HepG2 (cell line): ENCODE results near the gene SPRED2. TPM values are rescaled to one million over a fixed set of nuclear protein-coding genes. Genes with fewer than 3 reads are reported as not detected.

Experiments
- CBX5 ChIP-seq: sonication (generic); formaldehyde crosslinking; IDR thresholded peaks from 2 replicates; pipeline ENCODE4 v1.4.0; 2020; ENCODE audit warnings: missing genetic modification reagents, borderline replicate concordance
- ERF ChIP-seq: IDR thresholded peaks from 2 replicates; pipeline ENCODE4 v1.6.1; 2018; ENCODE audit warnings: missing biosample characterization, missing genetic modification reagents
- ETV5 ChIP-seq: IDR thresholded peaks from 2 replicates; pipeline ENCODE4 v1.6.1; 2018; ENCODE audit warnings: missing biosample characterization, missing genetic modification reagents, inconsistent platforms, borderline replicate concordance
- FOXP1 ChIP-seq, 2 experiments: fragments of 450-650 bp in 1 of 2; IDR thresholded peaks; 2 replicates each; pipeline ENCODE4 v1.6.1; 2017 to 2018; ENCODE audit warnings: antibody characterized with exemption in 1 of 2
- HDAC2 ChIP-seq: sonication (generic); formaldehyde crosslinking; IDR thresholded peaks from 2 replicates; pipeline ENCODE4 v1.4.0; 2020; ENCODE audit warnings: missing genetic modification reagents
- KIAA2018 ChIP-seq: sonication (generic); formaldehyde crosslinking; IDR thresholded peaks from 2 replicates; pipeline ENCODE4 v1.5.0; 2020; ENCODE audit warnings: mild to moderate bottlenecking, missing genetic modification reagents, borderline replicate concordance
- NKX3-1 ChIP-seq: sonication (generic); formaldehyde crosslinking; IDR thresholded peaks from 2 replicates; pipeline ENCODE4 v1.5.0; 2020; ENCODE audit warnings: missing genetic modification reagents
- PBX3 ChIP-seq: sonication (generic); formaldehyde crosslinking; IDR thresholded peaks from 2 replicates; pipeline ENCODE4 v1.8.1; 2023; ENCODE audit warnings: missing genetic modification reagents, inconsistent platforms, borderline replicate concordance
- REPIN1 ChIP-seq: sonication (generic); formaldehyde crosslinking; IDR thresholded peaks from 2 replicates; pipeline ENCODE4 v1.8.0; 2022; ENCODE audit warnings: missing genetic modification reagents, low read depth, mild to moderate bottlenecking, borderline replicate concordance
- SOX13 ChIP-seq, 3 experiments: fragments of 450-650 bp in 1 of 3; sonication (generic) in 1 of 3; formaldehyde crosslinking in 1 of 3; IDR thresholded peaks in 2 of 3; conservative IDR thresholded peaks in 1 of 3; 2 replicates each; pipeline versions ENCODE4 v1.5.0 to v1.6.1; 2016 to 2020; ENCODE audit warnings: antibody characterized with exemption in 1 of 3, mild to moderate bottlenecking in 1 of 3, missing compliant biosample characterization in 1 of 3, missing genetic modification reagents in 1 of 3, moderate library complexity in 1 of 3
- TARDBP ChIP-seq: sonication (generic); formaldehyde crosslinking; IDR thresholded peaks from 2 replicates; pipeline ENCODE4 v1.8.0; 2022; ENCODE audit warnings: mild to moderate bottlenecking, missing genetic modification reagents
- ZMYM3 ChIP-seq: sonication (generic); formaldehyde crosslinking; IDR thresholded peaks from 2 replicates; pipeline ENCODE4 v1.5.1; 2020; ENCODE audit warnings: mild to moderate bottlenecking, missing genetic modification reagents
- ZNF431 ChIP-seq: sonication (generic); formaldehyde crosslinking; IDR thresholded peaks from 2 replicates; pipeline ENCODE4 v1.9.0; 2022; ENCODE audit warnings: missing genetic modification reagents, low read depth, mild to moderate bottlenecking, borderline replicate concordance
- ZNF441 ChIP-seq: sonication (generic); formaldehyde crosslinking; IDR thresholded peaks from 2 replicates; pipeline ENCODE4 v1.7.0; 2021; ENCODE audit warnings: missing genetic modification reagents, borderline replicate concordance
- ZNF749 ChIP-seq: sonication (generic); formaldehyde crosslinking; IDR thresholded peaks from 2 replicates; pipeline ENCODE4 v1.8.0; 2022; ENCODE audit warnings: mild to moderate bottlenecking, missing genetic modification reagents, moderate library complexity, borderline replicate concordance
- ZNF800 ChIP-seq: sonication (generic); formaldehyde crosslinking; IDR thresholded peaks from 2 replicates; pipeline ENCODE4 v1.4.0; 2020; ENCODE audit warnings: missing genetic modification reagents
- ZSCAN25 ChIP-seq: sonication (generic); formaldehyde crosslinking; IDR thresholded peaks from 2 replicates; pipeline ENCODE4 v1.8.0; 2022; ENCODE audit warnings: mild to moderate bottlenecking, missing genetic modification reagents
- polyA plus RNA-seq, 8 experiments: library from polyadenylated mRNA; depleted of rRNA in 3 of 8; stranded (reverse) in 7 of 8; unstranded in 1 of 8; fragments of >200 nt; fragmentation: Illumina TruSeq in 4 of 8; extraction: Trizol in 4 of 8; gene quantifications; 2 replicates each; pipeline versions ENCODE4 v1.2.1 to v1.2.3, GENCODE V29; 2011 to 2016; ENCODE audit warnings: low read depth in 4 of 8, missing spikeins in 1 of 8, mixed read lengths in 1 of 8; ENCODE audit not compliant: insufficient read depth in 1 of 8
- total RNA-seq, 5 experiments: library from RNA; depleted of rRNA; stranded (reverse); fragments of >200 nt; fragmentation: Illumina TruSeq; extraction: Trizol; gene quantifications; 2 replicates each; pipeline ENCODE4 v1.2.3, GENCODE V29; 2016; ENCODE audit warnings: low read depth in 1 of 5

SPRED2 gene
- total and polyA plus RNA-seq, 2 of the 13 experiments (the other 11 are each of a cell fraction or from before 2014, with no cell fraction given) = 13.0 to 37.0 TPM

- no peak for TF ChIP-seq KIAA2018 (CRISPR knock-in tag)
- peak; percentile 90 for TF ChIP-seq ERF (CRISPR knock-in tag)
- TF ChIP-seq ZSCAN25 = 0 out of 2 replicates have a peak, but pooled peaks have one; percentile 42
- peak; percentile 41; the same call in 1 of the 2 replicates for TF ChIP-seq NKX3-1 (CRISPR knock-in tag)
- TF ChIP-seq REPIN1 (CRISPR knock-in tag) = no peak
- TF ChIP-seq PBX3 = no peak
- TF ChIP-seq ZNF800 = peak; percentile 22; the same call in 1 of the 2 replicates
- TF ChIP-seq ETV5 (CRISPR knock-in tag) = peak; percentile 49; the same call in 1 of the 2 replicates
- peak; percentile 9; the same call in 1 of the 2 replicates for TF ChIP-seq CBX5 (CRISPR knock-in tag)
- TF ChIP-seq SOX13 (IDR thresholded peaks at IDR 0.05) = peak; percentile 47; the same call in 1 of the 2 replicates
- peak in 1 of 2 experiments; percentile 84; a peak in 2 of 4 replicates for TF ChIP-seq SOX13 (CRISPR knock-in tag; conservative IDR thresholded peaks at IDR 0.05 in 1 of 2, IDR thresholded peaks at IDR 0.05 in 1 of 2)
- peak; percentile 31; the same call in 1 of the 2 replicates for TF ChIP-seq ZNF431 (CRISPR knock-in tag)
- TF ChIP-seq ZNF441 (CRISPR knock-in tag) = peak; percentile 74
- TF ChIP-seq HDAC2 (CRISPR knock-in tag) = peak; percentile 97
- TF ChIP-seq TARDBP = peak; percentile 86; the same call in 1 of the 2 replicates
- TF ChIP-seq ZMYM3 = peak; percentile 87
- no peak for TF ChIP-seq FOXP1 (IDR thresholded peaks at IDR 0.05)
- peak; percentile 88 for TF ChIP-seq FOXP1 (CRISPR knock-in tag; IDR thresholded peaks at IDR 0.05)
- TF ChIP-seq ZNF749 = no peak
Observed at GRCh38 chr2:65396348-65397026, 35.9 kb downstream of the SPRED2 start (continued).
